Lung (tissue), 12 donors: ENCODE data around the gene PPM1H. TPM values are rescaled to one million over a fixed set of nuclear protein-coding genes. Genes with fewer than 3 reads are reported as not detected.
"Not testable (repeated sequence)": the region's sequence is repeated elsewhere in the genome, so short reads cannot be mapped to it uniquely, and the experiment has no call there.

Experiments
- ATAC-seq: fragments of 200-7000 bp; cut with Tn5 transposase; one replicate; pipeline ENCODE4 v1.9.1; 2020; ENCODE audit warnings: moderate number of reproducible peaks; ENCODE audit not compliant: insufficient read depth, low FRiP score
- DNase-seq, 3 donors: peaks; one replicate each; pipeline ENCODE4 v3.0.0-alpha.2; 2013 to 2017
- H3K27ac ChIP-seq, 2 donors: one replicate each; pipeline ENCODE4 v1.5.1; 2013; ENCODE audit warnings: mild to moderate bottlenecking in 2 of 2, moderate library complexity in 2 of 2, control low read depth in 1 of 2, inconsistent platforms in 1 of 2, low read depth in 1 of 2, low read length in 1 of 2
- H3K27me3 ChIP-seq, 3 donors: one replicate each; pipeline ENCODE4 v1.5.1; 2013; ENCODE audit warnings: low read length in 2 of 3; ENCODE audit not compliant: control insufficient read depth in 3 of 3, insufficient read depth in 3 of 3
- H3K36me3 ChIP-seq, 4 donors: one replicate each; pipeline ENCODE4 v1.5.1; 2013; ENCODE audit warnings: low read length in 4 of 4, mild to moderate bottlenecking in 1 of 4, moderate library complexity in 1 of 4; ENCODE audit not compliant: control insufficient read depth in 4 of 4, insufficient read depth in 4 of 4
- H3K4me1 ChIP-seq, 5 donors: one replicate each; pipeline ENCODE4 v1.5.1; 2013; ENCODE audit warnings: low read length in 5 of 5, mild to moderate bottlenecking in 2 of 5, moderate library complexity in 1 of 5; ENCODE audit not compliant: control insufficient read depth in 5 of 5, insufficient read depth in 5 of 5
- H3K4me3 ChIP-seq: one replicate; pipeline ENCODE4 v1.5.1; 2013; ENCODE audit warnings: mild to moderate bottlenecking, control low read depth, moderate library complexity
- H3K9ac ChIP-seq, 2 donors: one replicate each; pipeline ENCODE4 v1.5.1; 2013; ENCODE audit warnings: low read length in 2 of 2, control low read depth in 1 of 2; ENCODE audit not compliant: insufficient read depth in 1 of 2
- H3K9me3 ChIP-seq, 4 donors: one replicate each; pipeline ENCODE4 v1.5.1; 2013; ENCODE audit warnings: low read length in 3 of 4, mild to moderate bottlenecking in 1 of 4, moderate library complexity in 1 of 4; ENCODE audit not compliant: control insufficient read depth in 4 of 4, insufficient read depth in 3 of 4
- CTCF ChIP-seq: IDR thresholded peaks from 2 replicates; pipeline ENCODE4 v1.5.1; 2012; ENCODE audit warnings: mild to moderate bottlenecking; ENCODE audit errors: control extremely low read depth, extremely low read depth
- WGBS, 2 donors: extraction: QIAGEN DNeasy Blood & Tissue Kit; methylation state at CpG; one replicate each; pipeline ENCODE4 v1.1.7; 2013; 5-methylcytosine and 5-hydroxymethylcytosine counted together
- polyA plus RNA-seq, 2 donors: library from polyadenylated mRNA; stranded (reverse); fragments of 200-250 nt; gene quantifications; one replicate each; pipeline ENCODE4 v1.2.1, GENCODE V29; 2013
- total RNA-seq, 2 donors: library from RNA; depleted of rRNA in 1 of 2; stranded (reverse); fragments of >200 nt in 1 of 2; gene quantifications; one replicate each; pipeline ENCODE4 v1.2.1, GENCODE V29; 2014 to 2021
- donor health status: control.
- donor health status: control.
- donor health status: Bipolar disorder and iron deficiency.
- donor health status: healthy.
- donor health status: DM: yes; HTN: yes; CAD: no.

PPM1H gene
- total and polyA plus RNA-seq, 4 donors, result 2.0 to 11.2 (median 5.7) TPM

GRCh38 chr12:62731055-62731820 lies 203.7 kb downstream of the PPM1H start:
- no peak for TF ChIP-seq CTCF
- Histone ChIP-seq H3K9me3 (no peaks in the 10 kb centered on the region), H3K36me3 (peaks cover 0 to 2% (median 0%) of the 10 kb centered on the region in 4 donors), H3K4me3 (no peak overlapping the region), H3K9ac (no peak overlapping the region), H3K4me1 (peaks cover 0 to 9% (median 2%) of the 10 kb centered on the region in 5 donors), H3K27me3 (no peaks in the 10 kb centered on the region), H3K27ac (peak overlapping the region in 1 of 2 donors; percentile 76)
- WGBS, 2 donors, result 57 to 73% methylated on average over 11 of the region's 11 CpGs
- ATAC-seq (peak; percentile 68), DNase-seq (no peak)

- no peaks in the 10 kb centered on the region for H3K9me3 ChIP-seq
- TF ChIP-seq CTCF, result no peak
- H3K9ac ChIP-seq, result no peak overlapping the region
- no peak overlapping the region for H3K27ac ChIP-seq
- no peak overlapping the region for H3K4me3 ChIP-seq
- H3K4me1 ChIP-seq, result peaks cover 0 to 9% (median 2%) of the 10 kb centered on the region in 5 donors
- ATAC-seq (peak; percentile 13), DNase-seq (no peak)
- no peaks in the 10 kb centered on the region for H3K27me3 ChIP-seq
- peaks cover 0 to 2% (median 0%) of the 10 kb centered on the region in 4 donors for H3K36me3 ChIP-seq
- WGBS, 2 donors, result 83 to 91% methylated on average over 2 of the region's 2 CpGs
Measured at GRCh38 chr12:62730649-62731048, 204.3 kb downstream of the PPM1H start.

- peak; percentile 43 for ATAC-seq
- H3K9ac ChIP-seq, H3K36me3 ChIP-seq, H3K4me1 ChIP-seq, H3K4me3 ChIP-seq, H3K27ac ChIP-seq, H3K9me3 ChIP-seq, H3K27me3 ChIP-seq: not testable (repeated sequence)
- 77 to 84% methylated on average over 13 of the region's 13 CpGs for WGBS, 2 donors
- peak in 1 of 3 donors; percentile 61 for DNase-seq
Measured at GRCh38 chr12:62729579-62730544, 205.1 kb downstream of the PPM1H start.

GRCh38 chr12:62728741-62729140 lies 206.2 kb downstream of the PPM1H start:
- Histone ChIP-seq H3K36me3 (no peaks in the 10 kb centered on the region), H3K9ac (no peak overlapping the region), H3K27me3 (no peaks in the 10 kb centered on the region), H3K4me1 (peaks cover 0 to 9% (median 4%) of the 10 kb centered on the region in 5 donors), H3K9me3 (no peaks in the 10 kb centered on the region), H3K4me3 (no peak overlapping the region), H3K27ac (no peak overlapping the region)
- ATAC-seq (no peak), DNase-seq (no peak)
- no peak for TF ChIP-seq CTCF
- 84 to 89% methylated on average over 2 of the region's 2 CpGs for WGBS, 2 donors
